GM12801 (cell line): Measurements from ENCODE around the gene LRRC36.

ENCODE experiments used
- CTCF ChIP-seq: IDR thresholded peaks from one replicate; pipeline ENCODE4 v1.5.1; 2011; ENCODE audit warnings: control low read depth; ENCODE audit not compliant: insufficient read length; ENCODE audit errors: extremely low read depth

The LRRC36 gene

GRCh38 chr16:67406111-67406971, 79.7 kb downstream of the LRRC36 start:
- TF ChIP-seq CTCF, result no peak

- TF ChIP-seq CTCF, result no peak
These were observed 80.7 kb downstream of the LRRC36 start for GRCh38 chr16:67407176-67407787.

- no peak for TF ChIP-seq CTCF
These were observed 81.3 kb downstream of the LRRC36 start for GRCh38 chr16:67407788-67408452.

GRCh38 chr16:67409631-67410030, 83.0 kb downstream of the LRRC36 start:
- no peak for TF ChIP-seq CTCF

- no peak for TF ChIP-seq CTCF
These were observed 84.7 kb downstream of the LRRC36 start for GRCh38 chr16:67411339-67411738.

- TF ChIP-seq CTCF, result no peak
These were observed 85.7 kb downstream of the LRRC36 start for GRCh38 chr16:67412294-67412693.

GRCh38 chr16:67413978-67414911, 87.6 kb downstream of the LRRC36 start:
- TF ChIP-seq CTCF, result no peak
